H9 (cell line): ENCODE results near the gene SNX32. TPM values are rescaled to one million over a fixed set of nuclear protein-coding genes. Genes with fewer than 3 reads are reported as not detected.

Source experiments
- DNase-seq: peaks from one replicate; pipeline ENCODE4 v3.0.0-alpha.2; 2017
- H2AFZ ChIP-seq: one replicate; pipeline ENCODE4 v1.6.1; 2013; ENCODE audit warnings: mild to moderate bottlenecking, low read length, control low read depth, moderate library complexity
- H2AK5ac ChIP-seq: 2 replicates; pipeline ENCODE4 v1.6.1; 2013; ENCODE audit warnings: low read length, control low read depth, mixed read lengths; ENCODE audit not compliant: insufficient read length
- H2BK120ac ChIP-seq: one replicate; pipeline ENCODE4 v1.6.1; 2013; ENCODE audit warnings: low read depth, mild to moderate bottlenecking, low read length, control low read depth, inconsistent platforms; ENCODE audit not compliant: poor library complexity, severe bottlenecking
- H2BK12ac ChIP-seq: 2 replicates; pipeline ENCODE4 v1.6.1; 2013; ENCODE audit warnings: low read length, control low read depth, mixed read lengths, low read depth; ENCODE audit not compliant: insufficient read length
- H2BK15ac ChIP-seq: 2 replicates; pipeline ENCODE4 v1.6.1; 2013; ENCODE audit warnings: low read depth, low read length, control low read depth
- H2BK20ac ChIP-seq: one replicate; pipeline ENCODE4 v1.6.1; 2013; ENCODE audit warnings: low read depth, mild to moderate bottlenecking, low read length, control low read depth, inconsistent platforms; ENCODE audit not compliant: poor library complexity, severe bottlenecking
- H2BK5ac ChIP-seq: 2 replicates; pipeline ENCODE4 v1.6.1; 2013; ENCODE audit warnings: low read length, control low read depth, mixed read lengths; ENCODE audit not compliant: insufficient read length
- H3K14ac ChIP-seq: 2 replicates; pipeline ENCODE4 v1.6.1; 2013; ENCODE audit warnings: low read length, control low read depth; ENCODE audit not compliant: insufficient read depth
- H3K18ac ChIP-seq: 2 replicates; pipeline ENCODE4 v1.6.1; 2013; ENCODE audit warnings: low read depth, mild to moderate bottlenecking, mixed read lengths, low read length, control low read depth; ENCODE audit not compliant: insufficient read length
- H3K23ac ChIP-seq: 2 replicates; pipeline ENCODE4 v1.6.1; 2013; ENCODE audit warnings: low read length, control low read depth, mixed read lengths, low read depth; ENCODE audit not compliant: insufficient read length
- H3K23me2 ChIP-seq: 2 replicates; pipeline ENCODE4 v1.6.1; 2013; ENCODE audit warnings: low read depth, mild to moderate bottlenecking, mixed read lengths, low read length, control low read depth; ENCODE audit not compliant: insufficient read length, poor library complexity, severe bottlenecking
- H3K27ac ChIP-seq: 2 replicates; pipeline ENCODE4 v1.5.1; 2013; ENCODE audit warnings: low read length, control low read depth, mixed read lengths, low read depth; ENCODE audit not compliant: insufficient read length
- H3K27me3 ChIP-seq: 2 replicates; pipeline ENCODE4 v1.6.1; 2013; ENCODE audit warnings: low read length, control low read depth, inconsistent platforms; ENCODE audit not compliant: insufficient read depth
- H3K4ac ChIP-seq: 2 replicates; pipeline ENCODE4 v1.6.1; 2013; ENCODE audit warnings: low read depth, mild to moderate bottlenecking, control low read depth, inconsistent platforms, low read length, moderate library complexity
- H3K4me1 ChIP-seq: 2 replicates; pipeline ENCODE4 v1.6.1; 2013; ENCODE audit warnings: low read length, control low read depth, inconsistent platforms; ENCODE audit not compliant: insufficient read depth
- H3K4me2 ChIP-seq: 2 replicates; pipeline ENCODE4 v1.6.1; 2013; ENCODE audit warnings: low read length, control low read depth, mixed read lengths; ENCODE audit not compliant: insufficient read length, insufficient read depth
- H3K56ac ChIP-seq: 2 replicates; pipeline ENCODE4 v1.6.1; 2013; ENCODE audit warnings: low read depth, mild to moderate bottlenecking, mixed read lengths, low read length, control low read depth; ENCODE audit not compliant: insufficient read length
- H3K79me1 ChIP-seq: 2 replicates; pipeline ENCODE4 v1.6.1; 2013; ENCODE audit warnings: low read depth, mild to moderate bottlenecking, moderate library complexity, low read length, control low read depth, inconsistent platforms; ENCODE audit not compliant: insufficient read depth, poor library complexity, severe bottlenecking
- H3K79me2 ChIP-seq: 2 replicates; pipeline ENCODE4 v1.6.1; 2013; ENCODE audit warnings: low read length, control low read depth, inconsistent platforms; ENCODE audit not compliant: insufficient read depth
- H3K9ac ChIP-seq: 2 replicates; pipeline ENCODE4 v1.6.1; 2013; ENCODE audit warnings: low read length, control low read depth, mixed read lengths; ENCODE audit not compliant: insufficient read length; ENCODE audit errors: extremely low read depth
- H3K9me3 ChIP-seq: one replicate; pipeline ENCODE4 v1.6.1; 2013; ENCODE audit warnings: low read depth, low read length, inconsistent platforms; ENCODE audit not compliant: control insufficient read depth
- H3T11ph ChIP-seq: one replicate; pipeline ENCODE4 v1.6.1; 2013; ENCODE audit warnings: mild to moderate bottlenecking, low read length, control low read depth, inconsistent platforms
- H4K20me1 ChIP-seq: one replicate; pipeline ENCODE4 v1.6.1; 2013; ENCODE audit not compliant: control insufficient read depth, insufficient read length, insufficient read depth
- H4K5ac ChIP-seq: 2 replicates; pipeline ENCODE4 v1.6.1; 2013; ENCODE audit warnings: low read depth, mild to moderate bottlenecking, mixed read lengths, low read length, control low read depth; ENCODE audit not compliant: insufficient read length
- H4K8ac ChIP-seq: replicated peaks from 2 replicates; pipeline ENCODE4 v1.6.1; 2013; ENCODE audit warnings: low read length, control low read depth, mixed read lengths, low read depth; ENCODE audit not compliant: insufficient read length
- H4K91ac ChIP-seq: 2 replicates; pipeline ENCODE4 v1.6.1; 2013; ENCODE audit warnings: low read depth, mild to moderate bottlenecking, moderate library complexity, mixed read lengths, low read length, control low read depth; ENCODE audit not compliant: insufficient read length
- H3K27ac Mint-ChIP-seq, 3 experiments: 2 replicates in 2 of 3; 3 replicates in 1 of 3; pipeline ENCODE4 v1.8.0; 2020 to 2021; ENCODE audit warnings: mixed read lengths in 3 of 3, mild to moderate bottlenecking in 1 of 3, moderate library complexity in 1 of 3
- H3K27me3 Mint-ChIP-seq: 2 replicates; pipeline ENCODE4 v1.8.0; 2021; ENCODE audit warnings: low read depth, mild to moderate bottlenecking, moderate library complexity, mixed read lengths
- H3K36me3 Mint-ChIP-seq, 3 experiments: 2 replicates in 2 of 3; 3 replicates in 1 of 3; pipeline ENCODE4 v1.8.0; 2020 to 2021; ENCODE audit warnings: low read depth in 3 of 3, mixed read lengths in 3 of 3; ENCODE audit not compliant: insufficient read depth in 1 of 3
- H3K4me1 Mint-ChIP-seq, 2 experiments: 2 replicates each; pipeline ENCODE4 v1.8.0; 2020; ENCODE audit warnings: mixed read lengths in 2 of 2
- H3K4me3 Mint-ChIP-seq, 2 experiments: 2 replicates in 1 of 2; 3 replicates in 1 of 2; pipeline ENCODE4 v1.8.0; 2020 to 2021; ENCODE audit warnings: mild to moderate bottlenecking in 2 of 2, mixed read lengths in 2 of 2, moderate library complexity in 1 of 2
- H3K9me3 Mint-ChIP-seq, 2 experiments: 2 replicates in 1 of 2; 3 replicates in 1 of 2; pipeline ENCODE4 v1.8.0; 2020; ENCODE audit warnings: mild to moderate bottlenecking in 2 of 2, mixed read lengths in 2 of 2, moderate library complexity in 1 of 2
- WGBS: extraction: QIAGEN DNeasy Blood & Tissue Kit; methylation state at CpG from one replicate; pipeline ENCODE4 v1.1.7; 2013; ENCODE audit warnings: missing lambda C conversion rate, low lambda C conversion rate, mixed read lengths; ENCODE audit not compliant: insufficient read length; ENCODE audit errors: extremely low coverage; 5-methylcytosine and 5-hydroxymethylcytosine counted together
- total RNA-seq: library from RNA; stranded (reverse); gene quantifications from 2 replicates; pipeline ENCODE4 v1.2.1, GENCODE V29; 2021
- TF ChIP-seq, protein P1 (sequence below): fragments of 200-600 bp; sonication (generic); conservative IDR thresholded peaks from 3 replicates; pipeline ENCODE4 v1.8.0; 2021; ENCODE audit warnings: antibody characterized with exemption, mild to moderate bottlenecking

The SNX32 gene
- total RNA-seq, 1 experiment from 2014 or later: 1.2 TPM

GRCh38 chr11:65868076-65868667 lies 34.4 kb downstream of the SNX32 start:
- Histone ChIP-seq H2BK120ac (no peak overlapping the region), H4K5ac (no peak overlapping the region), H2BK5ac (no peak overlapping the region), H3K4me1 (no peaks in the 10 kb centered on the region), H3K4me2 (peak overlapping the region; percentile 67), H2AFZ (no peak overlapping the region), H2AK5ac (no peak overlapping the region), H3K14ac (no peak overlapping the region), H3T11ph (no peak overlapping the region), H3K9ac (no peak overlapping the region), H4K8ac (no peak overlapping the region), H3K27ac (no peak overlapping the region), H4K91ac (no peak overlapping the region), H3K4ac (no peak overlapping the region), H3K23me2 (peaks cover 4% of the 10 kb centered on the region), H3K79me1 (no peaks in the 10 kb centered on the region), H4K20me1 (no peaks in the 10 kb centered on the region), H2BK20ac (no peak overlapping the region), H3K79me2 (no peaks in the 10 kb centered on the region), H2BK12ac (no peak overlapping the region), H3K56ac (no peak overlapping the region), H3K23ac (no peak overlapping the region), H3K27me3 (peaks cover 3% of the 10 kb centered on the region; the same call in 1 of the 2 replicates), H2BK15ac (no peak overlapping the region), H3K18ac (no peak overlapping the region), H3K9me3 (no peaks in the 10 kb centered on the region)
- H3K27me3 Mint-ChIP-seq: peaks cover 7% of the 10 kb centered on the region
- peaks cover 12 to 26% (median 26%) of the 10 kb centered on the region in 3 experiments; a peak in 6 of 7 replicates for H3K36me3 Mint-ChIP-seq
- no peaks in the 10 kb centered on the region; a peak in 1 of 5 replicates for H3K9me3 Mint-ChIP-seq
- H3K4me3 Mint-ChIP-seq: peak overlapping the region; percentile 77 to 90
- peaks cover 14 to 18% of the 10 kb centered on the region in 2 experiments for H3K4me1 Mint-ChIP-seq
- TF ChIP-seq, protein P1, sequence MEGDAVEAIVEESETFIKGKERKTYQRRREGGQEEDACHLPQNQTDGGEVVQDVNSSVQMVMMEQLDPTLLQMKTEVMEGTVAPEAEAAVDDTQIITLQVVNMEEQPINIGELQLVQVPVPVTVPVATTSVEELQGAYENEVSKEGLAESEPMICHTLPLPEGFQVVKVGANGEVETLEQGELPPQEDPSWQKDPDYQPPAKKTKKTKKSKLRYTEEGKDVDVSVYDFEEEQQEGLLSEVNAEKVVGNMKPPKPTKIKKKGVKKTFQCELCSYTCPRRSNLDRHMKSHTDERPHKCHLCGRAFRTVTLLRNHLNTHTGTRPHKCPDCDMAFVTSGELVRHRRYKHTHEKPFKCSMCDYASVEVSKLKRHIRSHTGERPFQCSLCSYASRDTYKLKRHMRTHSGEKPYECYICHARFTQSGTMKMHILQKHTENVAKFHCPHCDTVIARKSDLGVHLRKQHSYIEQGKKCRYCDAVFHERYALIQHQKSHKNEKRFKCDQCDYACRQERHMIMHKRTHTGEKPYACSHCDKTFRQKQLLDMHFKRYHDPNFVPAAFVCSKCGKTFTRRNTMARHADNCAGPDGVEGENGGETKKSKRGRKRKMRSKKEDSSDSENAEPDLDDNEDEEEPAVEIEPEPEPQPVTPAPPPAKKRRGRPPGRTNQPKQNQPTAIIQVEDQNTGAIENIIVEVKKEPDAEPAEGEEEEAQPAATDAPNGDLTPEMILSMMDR: no peak
- DNase-seq: peak; percentile 75
- no CpG with 5 or more reads among the region's 19 CpGs for WGBS
- no peak overlapping the region for H3K27ac Mint-ChIP-seq
